Suppressor macrophage treated with lipopolysaccharide for 1 hour (primary cell): Measurements from ENCODE around the gene CENPQ.
"Not testable (repeated sequence)": the region's sequence is repeated elsewhere in the genome, so short reads cannot be mapped to it uniquely, and the experiment has no call there.

Experiments used
- DNase-seq, 3 donors: peaks; one replicate each; pipeline ENCODE4 v3.0.0-alpha.2; 2020 to 2022

Gene CENPQ

GRCh38 chr6:49462927-49463611 is at the start of gene CENPQ, which contains the start of gene MMUT:
Gene CENPQ (plus strand): TSS chr6:49463370. CDS start chr6:49470177, 6,807 bp downstream.
Gene MMUT (minus strand): TSS chr6:49463253. CDS start chr6:49459466, 3,787 bp downstream.
- peak; percentile 96 to 98 (median 96) for DNase-seq

- DNase-seq = no peak
Measured at GRCh38 chr6:49415358-49415757, 47.8 kb upstream of the CENPQ start.

DNA sequence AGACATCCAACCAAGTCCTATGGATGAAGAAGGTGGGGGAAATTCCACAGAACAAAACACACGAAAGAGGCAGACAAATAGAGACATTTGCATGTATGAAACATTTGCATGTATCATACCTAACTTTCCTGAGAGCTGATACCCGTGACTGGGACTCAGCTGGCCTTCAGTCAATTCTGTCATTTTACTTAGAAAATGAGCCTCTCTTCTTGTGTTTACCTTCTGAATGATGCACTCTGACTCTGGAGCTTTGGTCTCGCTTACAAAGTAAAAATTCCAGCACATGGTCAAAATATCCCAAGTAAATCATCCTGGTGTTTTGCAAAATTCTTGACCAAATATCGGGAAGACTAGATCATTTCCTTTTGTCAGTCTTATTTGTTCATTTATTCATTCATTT is 47.0 kb upstream of the CENPQ start:
- DNase-seq = no peak

DNA sequence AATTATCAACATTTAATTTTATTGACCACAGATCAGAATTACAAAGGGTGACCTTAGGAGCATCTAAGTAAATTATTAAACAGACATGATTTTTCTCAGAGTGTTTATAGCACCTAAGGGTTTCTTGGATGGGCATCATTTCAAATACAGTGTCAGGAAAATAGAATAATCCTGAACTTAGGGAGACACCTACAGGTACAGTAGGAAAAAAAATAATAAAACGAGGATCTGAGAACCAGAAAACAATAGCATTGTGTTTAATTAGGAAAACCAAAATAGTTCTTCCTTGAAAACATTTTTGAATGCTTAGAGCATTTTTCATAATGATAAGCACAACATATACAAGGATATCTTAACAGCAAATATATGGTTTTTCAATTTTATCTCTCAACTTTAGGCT is 39.4 kb upstream of the CENPQ start:
- DNase-seq = no peak

- DNase-seq = no peak
Measured at GRCh38 chr6:49430187-49430586, 33.0 kb upstream of the CENPQ start.

DNA sequence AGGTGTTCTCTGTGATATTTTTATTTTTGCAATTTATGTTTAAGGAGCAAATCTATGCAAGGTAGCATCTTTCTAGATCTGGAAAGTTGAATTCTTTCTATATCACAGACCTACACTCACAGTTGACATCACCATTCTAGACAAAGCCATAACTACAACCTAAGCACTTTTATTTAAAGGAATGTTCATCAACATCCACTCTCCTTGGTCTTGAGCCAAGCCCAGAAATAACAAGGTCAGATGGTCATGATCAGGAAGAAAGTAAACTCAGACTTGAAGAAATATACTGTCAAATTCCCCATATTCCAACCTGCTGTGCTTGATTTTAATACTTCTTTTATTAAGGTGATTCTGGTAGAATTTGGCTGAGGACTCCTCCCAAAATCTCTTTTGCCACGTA is 32.3 kb upstream of the CENPQ start:
- DNase-seq = no peak

DNA sequence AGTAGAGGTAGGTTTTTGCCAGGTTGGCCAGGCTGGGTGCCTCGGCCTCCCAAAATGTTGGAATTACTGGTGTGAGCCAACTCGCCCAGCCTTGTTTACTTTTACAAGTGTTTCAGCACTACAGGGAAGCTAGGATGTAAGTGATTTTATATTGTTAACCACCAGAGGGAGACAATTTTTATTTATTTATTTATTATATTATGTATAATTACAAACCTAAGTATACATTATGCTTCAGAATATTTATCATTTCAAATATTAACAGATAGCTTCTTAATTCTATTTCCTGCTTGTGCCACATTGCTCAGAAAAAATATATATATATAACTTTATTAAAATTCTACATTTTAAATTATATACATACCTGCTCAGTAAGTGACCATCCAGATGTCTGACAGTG is 9.9 kb upstream of the CENPQ start:
- DNase-seq = peak in 2 of 3 donors; percentile 39 to 42

DNA sequence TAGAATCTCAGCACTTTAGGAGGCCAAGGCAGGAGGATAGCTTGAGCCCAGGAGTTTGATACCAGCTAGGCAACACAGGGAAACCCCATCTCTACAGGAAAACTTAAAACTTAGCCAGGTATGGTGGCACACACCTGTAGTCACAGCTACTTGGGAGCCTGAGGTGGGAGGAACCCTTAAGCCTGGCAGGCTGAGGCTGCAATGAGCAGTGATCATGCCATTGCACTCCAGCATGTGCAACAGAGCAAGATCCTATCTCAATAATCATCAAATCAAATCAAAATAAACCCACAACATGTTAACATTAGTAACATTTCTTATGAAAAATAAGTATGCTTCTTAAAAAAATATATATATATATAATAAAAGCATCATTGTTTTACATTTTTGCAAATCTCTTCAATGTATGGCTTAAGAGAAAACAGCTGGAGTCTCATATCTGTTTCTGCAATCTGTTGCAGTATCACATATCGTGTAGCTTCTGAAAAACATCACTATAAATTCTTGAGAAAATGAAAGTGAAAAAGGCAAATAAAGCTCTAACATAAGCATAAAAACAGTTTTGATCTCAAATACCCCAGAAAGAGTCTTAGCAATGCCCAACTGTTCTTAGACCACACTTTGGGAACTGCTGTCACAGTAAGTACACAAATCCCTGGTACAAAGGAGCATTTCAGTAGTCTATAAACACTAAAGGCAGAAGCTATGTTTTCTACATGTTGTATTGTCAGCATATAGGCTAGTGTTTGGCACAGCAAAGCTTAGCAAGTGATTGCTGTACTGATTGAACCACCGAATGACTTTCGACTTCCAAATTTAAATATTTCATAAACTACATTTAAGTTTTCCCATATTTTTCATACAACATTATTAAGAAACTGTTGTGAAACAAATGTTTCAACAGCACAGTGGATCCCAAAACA is 8.1 kb upstream of the CENPQ start:
- no peak for DNase-seq

GRCh38 chr6:49457771-49458170 is 5.4 kb upstream of the CENPQ start:
- DNase-seq = no peak

GRCh38 chr6:49462071-49462470 is 1.1 kb upstream of the CENPQ start:
- DNase-seq = peak in 1 of 3 donors; percentile 25

GRCh38 chr6:49462599-49462926 is 607 bp upstream of the CENPQ start:
- no peak for DNase-seq

DNA sequence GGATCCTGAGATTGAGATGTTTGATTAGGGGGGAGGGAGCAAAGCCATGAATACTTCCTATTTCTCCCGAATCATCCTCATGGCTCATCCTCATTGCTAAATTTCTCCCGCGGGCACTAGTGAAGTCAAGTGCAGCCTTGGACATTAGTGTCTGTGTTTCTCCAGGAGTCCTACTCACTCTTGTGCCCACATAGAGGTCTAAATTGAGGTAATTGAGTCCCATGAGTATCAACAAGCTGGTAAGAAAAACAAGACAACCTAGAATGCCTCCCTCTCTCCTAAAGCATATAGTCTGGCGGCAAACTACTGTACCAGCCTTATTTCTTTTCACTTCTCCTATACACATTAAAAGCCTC is 420 bp downstream of the CENPQ start:
- DNase-seq = peak in 1 of 3 donors; percentile 20

DNA sequence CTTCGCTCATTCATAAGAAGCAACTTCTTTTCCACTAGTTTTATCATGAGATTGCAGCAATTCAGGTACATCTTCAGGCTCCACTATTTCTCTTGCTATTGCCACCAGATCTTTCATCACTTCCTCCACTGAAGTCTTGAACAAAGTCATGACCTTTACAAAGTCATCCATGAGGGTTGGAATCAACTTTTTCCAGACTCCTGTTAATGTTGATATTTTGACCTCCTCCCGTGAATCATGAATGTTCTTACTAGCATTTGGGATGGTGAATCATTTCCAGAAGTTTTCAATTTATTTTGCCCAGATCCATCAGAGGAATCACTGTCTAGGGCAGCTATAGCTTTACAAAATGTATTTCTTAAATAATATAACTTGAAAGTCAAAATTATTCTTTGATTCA is 1.5 kb downstream of the CENPQ start:
- no peak for DNase-seq

- no peak for DNase-seq
Measured at GRCh38 chr6:49468042-49468441, 4.9 kb downstream of the CENPQ start.

GRCh38 chr6:49476564-49476963 is 13.4 kb downstream of the CENPQ start:
- not testable (repeated sequence) for DNase-seq

- DNase-seq = no peak
Measured at GRCh38 chr6:49479308-49479970, 16.3 kb downstream of the CENPQ start.

DNA sequence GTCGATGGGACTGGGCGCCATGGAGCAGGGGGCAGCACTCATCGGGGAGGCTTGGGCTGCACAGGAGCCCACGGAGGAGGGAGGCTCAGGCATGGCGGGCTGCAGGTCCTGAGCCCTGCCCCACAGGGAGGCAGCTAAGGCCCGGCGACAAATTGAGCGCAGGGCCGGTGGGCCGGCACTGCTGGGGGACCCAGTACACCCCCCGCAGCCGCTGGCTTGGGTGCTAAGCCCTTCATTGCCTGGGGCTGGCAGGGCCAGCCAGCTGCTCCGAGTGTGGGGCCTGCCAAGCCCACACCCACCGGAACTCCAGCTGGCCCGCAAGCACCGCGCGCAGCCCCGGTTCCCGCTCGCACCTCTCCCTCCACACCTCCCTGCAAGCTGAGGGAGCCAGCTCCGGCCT is 18.7 kb downstream of the CENPQ start:
- not testable (repeated sequence) for DNase-seq

DNA sequence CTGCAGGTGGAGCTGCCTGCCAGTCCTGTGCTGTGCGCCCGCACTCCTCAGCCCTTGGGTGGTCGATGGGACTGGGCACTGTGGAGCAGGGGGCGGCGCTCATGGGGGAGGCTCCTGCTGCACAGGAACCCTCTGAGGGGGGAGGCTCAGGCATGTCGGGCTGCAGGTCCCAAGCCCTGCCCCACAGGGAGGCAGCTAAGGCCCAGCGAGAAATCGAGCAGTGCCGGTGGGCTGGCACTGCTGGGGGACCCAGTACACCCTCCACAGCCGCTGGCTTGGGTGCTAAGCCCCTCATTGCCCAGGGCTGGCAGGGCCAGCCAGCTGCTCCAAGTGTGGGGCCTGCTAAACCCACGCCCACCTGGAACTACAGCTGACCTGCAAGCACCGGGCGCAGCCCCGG is 20.2 kb downstream of the CENPQ start:
- not testable (repeated sequence) for DNase-seq

- DNase-seq = no peak
Measured at GRCh38 chr6:49490633-49491032, 27.5 kb downstream of the CENPQ start.

DNA sequence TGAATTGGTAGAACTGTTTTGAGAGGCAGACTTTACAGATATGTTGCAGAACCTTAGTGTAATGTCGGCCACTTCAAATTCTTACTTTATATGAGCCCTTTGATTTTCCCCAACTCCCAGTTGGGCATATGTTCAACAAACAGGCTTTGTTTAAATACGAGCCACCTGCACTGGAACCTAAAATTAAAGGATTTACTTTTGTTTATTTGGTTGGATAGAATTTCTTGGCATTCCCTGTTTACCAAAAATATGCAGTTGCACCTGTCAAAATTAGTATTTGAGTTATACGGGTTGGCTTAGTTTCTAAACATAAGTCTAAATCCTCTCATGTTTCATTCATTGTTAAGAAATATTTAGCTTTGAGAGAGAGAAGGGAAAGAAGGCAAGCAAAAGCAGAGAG is 34.1 kb downstream of the CENPQ start:
- DNase-seq = no peak

DNA sequence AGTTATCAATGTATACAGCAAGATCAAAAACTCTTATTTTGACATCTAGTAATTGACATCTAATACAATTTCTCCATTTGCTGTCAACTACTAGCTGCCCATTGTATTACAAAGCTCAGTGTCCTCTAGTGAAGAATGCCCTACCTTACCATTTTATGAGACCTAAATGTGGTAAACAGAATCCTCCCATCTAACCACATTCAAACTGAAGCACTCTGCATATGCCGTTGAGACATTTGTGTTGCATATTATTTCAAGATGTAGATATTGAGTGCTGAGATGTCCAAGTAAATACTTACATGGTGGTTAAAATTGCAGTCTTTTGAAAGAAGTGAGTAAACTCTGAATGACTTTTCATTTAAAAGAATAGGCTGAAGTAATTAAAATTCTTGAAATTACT is 36.0 kb downstream of the CENPQ start:
- no peak for DNase-seq

DNA sequence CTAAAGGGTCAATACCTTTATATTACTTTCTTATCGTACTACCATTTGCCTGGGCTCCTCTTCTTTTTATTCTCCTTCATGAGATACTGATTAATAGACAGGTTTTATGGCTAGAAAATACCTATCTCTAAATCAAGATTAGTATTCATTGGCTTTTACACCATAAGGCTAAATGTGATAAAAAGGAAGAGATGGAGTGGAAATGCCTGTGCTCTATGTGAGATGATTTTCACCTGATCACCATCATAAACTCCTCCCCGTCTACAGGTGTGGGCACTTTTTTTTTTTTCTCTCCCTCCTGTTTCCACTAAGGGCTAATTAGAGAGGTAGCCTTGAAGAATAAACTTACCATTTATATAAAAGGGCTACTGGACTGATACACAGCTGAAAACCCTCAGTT is 36.5 kb downstream of the CENPQ start, which contains the start of gene GLYATL3:
TSS of gene GLYATL3 (plus strand) at position 301 of the 400 bp plus-strand sequence. CDS start 12,068 bp downstream, outside the sequence.
- DNase-seq = no peak

GRCh38 chr6:49504666-49505065 is 41.5 kb downstream of the CENPQ start:
- DNase-seq = no peak
